Epithelial cell of esophagus (primary cell): ENCODE measurements around the gene PHLDA3.

Experiments used
- DNase-seq: peaks from one replicate; pipeline ENCODE4 v3.0.0; 2010; ENCODE audit warnings: low read depth
- H3K4me3 ChIP-seq: 2 replicates; pipeline ENCODE4 v1.5.1; 2011; ENCODE audit warnings: mild to moderate bottlenecking, low read length, control low read depth
- CTCF ChIP-seq: IDR thresholded peaks from 2 replicates; pipeline ENCODE4 v1.5.1; 2011; ENCODE audit warnings: low read depth, mild to moderate bottlenecking, low read length, control low read depth, inconsistent platforms; ENCODE audit not compliant: insufficient read depth; ENCODE audit errors: missing control alignments

Gene PHLDA3

GRCh38 chr1:201454608-201455007, 14.4 kb downstream of the PHLDA3 start:
- DNase-seq: no peak
- no peak for TF ChIP-seq CTCF
- no peak overlapping the region for H3K4me3 ChIP-seq

- H3K4me3 ChIP-seq: no peak overlapping the region
- no peak for DNase-seq
- TF ChIP-seq CTCF: no peak
Measured at GRCh38 chr1:201452866-201453265, 16.1 kb downstream of the PHLDA3 start.

- no peak for TF ChIP-seq CTCF
- no peak overlapping the region for H3K4me3 ChIP-seq
Measured at GRCh38 chr1:201450721-201451291, 18.2 kb downstream of the PHLDA3 start.

GRCh38 chr1:201448990-201449389, 20.0 kb downstream of the PHLDA3 start:
- TF ChIP-seq CTCF: no peak
- no peak for DNase-seq
- no peak overlapping the region for H3K4me3 ChIP-seq

More at GRCh38 chr1:201450721-201451291, 18.2 kb downstream of the PHLDA3 start:
- DNase-seq: no peak

- peak; percentile 80 for TF ChIP-seq CTCF
- peak; percentile 89 for DNase-seq
- H3K4me3 ChIP-seq: no peak overlapping the region
Measured at GRCh38 chr1:201447903-201448871, 20.8 kb downstream of the PHLDA3 start.

GRCh38 chr1:201445310-201445709, 23.7 kb downstream of the PHLDA3 start:
- no peak for TF ChIP-seq CTCF
- no peak for DNase-seq
- no peak overlapping the region for H3K4me3 ChIP-seq

GRCh38 chr1:201444792-201445191, 24.2 kb downstream of the PHLDA3 start:
- TF ChIP-seq CTCF: no peak
- DNase-seq: no peak

More at GRCh38 chr1:201444792-201445191, 24.2 kb downstream of the PHLDA3 start:
- no peak overlapping the region for H3K4me3 ChIP-seq
